Endothelial cell of umbilical vein (primary cell): ENCODE data around the gene GNAS. TPM values are rescaled to one million over a fixed set of nuclear protein-coding genes. Genes with fewer than 3 reads are reported as not detected.

Experiments used
- BruUV-seq: library from RNA; stranded (reverse); fragments of 400-500 nt; replicated peaks from 2 replicates; lab custom pipeline; 2021; lab: Mats Ljungman, UMichigan
- CTCF ChIA-PET: fragments of 300-600, 350-600 bp; sonication (Branson Sonifier 250); formaldehyde crosslinking; loops from one replicate; lab custom pipeline; 2021; ENCODE audit warnings: antibody characterized with exemption, inconsistent platforms; lab: Charles Lee
- POLR2A ChIA-PET: fragments of 300-600, 350-600 bp; sonication (Branson Sonifier 250); formaldehyde crosslinking; loops from one replicate; lab custom pipeline; 2021; ENCODE audit warnings: antibody characterized with exemption, inconsistent platforms; lab: Charles Lee
- DNase-seq: peaks from one replicate; pipeline ENCODE4 v3.0.0-alpha.2; 2011; ENCODE audit warnings: low read depth, low spot score
- FAIRE-seq: peaks from 2 replicates; lab custom pipeline; 2011; peaks lifted over from hg19 to GRCh38; lab: Jason Lieb, UNC
- H2AFZ ChIP-seq: 2 replicates; pipeline ENCODE4 v1.6.0; 2012; ENCODE audit warnings: low read depth, low read length, control low read depth, inconsistent platforms
- H3K27ac ChIP-seq: 2 replicates; pipeline ENCODE4 v1.5.1; 2011; ENCODE audit warnings: low read depth, mild to moderate bottlenecking, control low read depth, low read length, moderate library complexity; ENCODE audit not compliant: insufficient read depth
- H3K27me3 ChIP-seq, 2 experiments: 2 replicates each; pipeline versions ENCODE4 v1.6.0 to v1.6.1; 2011; ENCODE audit warnings: low read length in 2 of 2, mixed read lengths in 1 of 2; ENCODE audit not compliant: control insufficient read depth in 2 of 2, insufficient read depth in 2 of 2
- H3K36me3 ChIP-seq, 2 experiments: 2 replicates in 1 of 2; 3 replicates in 1 of 2; pipeline ENCODE4 v1.5.1; 2011; ENCODE audit warnings: low read length in 2 of 2, mild to moderate bottlenecking in 1 of 2, moderate library complexity in 1 of 2; ENCODE audit not compliant: control insufficient read depth in 2 of 2, insufficient read depth in 2 of 2; ENCODE audit errors: extremely low read depth in 1 of 2
- H3K4me1 ChIP-seq: 3 replicates; pipeline ENCODE4 v1.5.1; 2011; ENCODE audit warnings: mild to moderate bottlenecking, low read length; ENCODE audit not compliant: control insufficient read depth, insufficient read depth; ENCODE audit errors: extremely low read depth
- H3K4me2 ChIP-seq: 2 replicates; pipeline ENCODE4 v1.6.1; 2011; ENCODE audit warnings: low read length, control low read depth, mixed read lengths; ENCODE audit not compliant: insufficient read depth
- H3K4me3 ChIP-seq, 3 experiments: fragments of 200-600 bp in 1 of 3; sonication (generic), shearing (Covaris generic) in 1 of 3; replicated peaks in 1 of 3; 2 replicates each; pipeline ENCODE4 v1.5.1; 2011 to 2016; ENCODE audit warnings: control low read depth in 3 of 3, low read length in 3 of 3, mild to moderate bottlenecking in 2 of 3, inconsistent platforms in 1 of 3, low read depth in 1 of 3, moderate library complexity in 1 of 3; ENCODE audit not compliant: insufficient read depth in 1 of 3
- H3K79me2 ChIP-seq: 2 replicates; pipeline ENCODE4 v1.6.0; 2012; ENCODE audit warnings: low read length, inconsistent platforms; ENCODE audit not compliant: control insufficient read depth, insufficient read depth
- H3K9ac ChIP-seq: replicated peaks from 2 replicates; pipeline ENCODE3; 2011; ENCODE audit warnings: low read length, control low read depth; ENCODE audit not compliant: insufficient read depth; ENCODE audit errors: extremely low read depth
- H3K9me1 ChIP-seq: replicated peaks from 3 replicates; pipeline ENCODE4 v1.6.0; 2011; ENCODE audit warnings: mild to moderate bottlenecking, low read length; ENCODE audit not compliant: control insufficient read depth, insufficient read depth; ENCODE audit errors: extremely low read depth
- H3K9me3 ChIP-seq: replicated peaks from 2 replicates; pipeline ENCODE4 v1.5.1; 2012; ENCODE audit warnings: low read length, inconsistent platforms; ENCODE audit not compliant: control insufficient read depth, insufficient read depth
- H4K20me1 ChIP-seq: replicated peaks from 2 replicates; pipeline ENCODE3; 2011; ENCODE audit warnings: mild to moderate bottlenecking, low read length; ENCODE audit not compliant: control insufficient read depth, insufficient read depth; ENCODE audit errors: extremely low read depth
- CTCF ChIP-seq, 2 donors: IDR thresholded peaks; 1 replicate in 1 of 2; 2 replicates in 1 of 2; pipeline ENCODE4 v1.5.1; 2011; ENCODE audit warnings: low read length in 2 of 2, mild to moderate bottlenecking in 2 of 2, moderate library complexity in 2 of 2, control low read depth in 1 of 2, inconsistent platforms in 1 of 2, low read depth in 1 of 2; ENCODE audit not compliant: insufficient read depth in 1 of 2; ENCODE audit errors: extremely low read depth in 1 of 2
- EZH2 ChIP-seq: IDR thresholded peaks from 2 replicates; pipeline ENCODE4 v1.6.1; 2012; ENCODE audit warnings: borderline replicate concordance, low read depth, mild to moderate bottlenecking, moderate library complexity, low read length, inconsistent platforms; ENCODE audit not compliant: severe bottlenecking
- FOS ChIP-seq: IDR thresholded peaks from 2 replicates; pipeline ENCODE4 v1.6.1; 2011; ENCODE audit warnings: mild to moderate bottlenecking, low read length, moderate library complexity, borderline replicate concordance; ENCODE audit not compliant: insufficient read depth
- GATA2 ChIP-seq: IDR thresholded peaks from 2 replicates; pipeline ENCODE4 v1.7.0; 2011; ENCODE audit warnings: low read depth, mild to moderate bottlenecking, moderate library complexity, mixed read lengths, low read length; ENCODE audit not compliant: insufficient read length, insufficient read depth
- JUN ChIP-seq: IDR thresholded peaks from 2 replicates; pipeline ENCODE4 v1.6.1; 2011; ENCODE audit warnings: borderline replicate concordance, low read depth; ENCODE audit not compliant: insufficient read length, insufficient read depth
- MAX ChIP-seq: IDR thresholded peaks from 2 replicates; pipeline ENCODE4 v1.6.1; 2011; ENCODE audit not compliant: insufficient read depth, insufficient read length
- MYC ChIP-seq: IDR thresholded peaks from one replicate; pipeline ENCODE4 v1.6.1; 2011; ENCODE audit warnings: mild to moderate bottlenecking, low read depth, low read length
- POLR2A ChIP-seq: IDR thresholded peaks from 2 replicates; pipeline ENCODE4 v1.6.1; 2012; ENCODE audit warnings: low read depth, mild to moderate bottlenecking, control low read depth, low read length
- POLR2AphosphoS5 ChIP-seq: IDR thresholded peaks from 2 replicates; pipeline ENCODE4 v1.6.1; 2012; ENCODE audit warnings: low read depth, mild to moderate bottlenecking, control low read depth, low read length, moderate library complexity; ENCODE audit not compliant: insufficient read depth
- dilution Hi-C: fragments of 300-500 bp; cut with MboI; formaldehyde crosslinking; loops from one replicate; pipeline ENCODE4 v1.15.0; 2019; ENCODE audit warnings: low sequenced_read_pairs; ENCODE audit not compliant: extremely low pct_ligation_motif_present
- intact Hi-C: fragments of 100-400 bp; cut with micrococcal nuclease; formaldehyde crosslinking; loops from one replicate; pipeline ENCODE4 v1.10.0; 2022
- polyA plus RNA-seq, 4 experiments: library from polyadenylated mRNA; depleted of rRNA in 3 of 4; stranded (reverse) in 3 of 4; unstranded in 1 of 4; fragments of >200 nt; gene quantifications; 2 replicates each; pipeline versions ENCODE4 v1.2.1 to v1.2.3, GENCODE V29; 2011 to 2012; ENCODE audit warnings: missing spikeins in 1 of 4
- total RNA-seq: library from RNA; stranded (reverse); gene quantifications from 2 replicates; pipeline ENCODE4 v1.2.3, GENCODE V29; 2021

GNAS gene
- total and polyA plus RNA-seq, 2 donors (not counting 3 experiments of a cell fraction or from before 2014, with no cell fraction given): 1,141 to 1,882 TPM

GRCh38 chr20:58832457-58832856, 20.1 kb upstream of the GNAS start:
- no TSS peak for BruUV-seq

More at GRCh38 chr20:58832457-58832856, 20.1 kb upstream of the GNAS start:
- H3K9ac ChIP-seq: no peak overlapping the region
- no peak for TF ChIP-seq MAX
- no peak for TF ChIP-seq JUN
- TF ChIP-seq MYC: no peak
- TF ChIP-seq GATA2: no peak
- no peak for TF ChIP-seq CTCF (IDR thresholded peaks at IDR 0.05; ENCODE audit: extremely low read depth in 1 of 2, insufficient read depth in 1 of 2, low read depth in 1 of 2, low read length in 2 of 2)
- TF ChIP-seq EZH2: no peak
- TF ChIP-seq POLR2A: no peak
- no peak for TF ChIP-seq FOS
- no peak for TF ChIP-seq POLR2AphosphoS5
- H3K27me3 ChIP-seq: peaks cover 0 to 6% of the 10 kb centered on the region in 2 experiments
- no peaks in the 10 kb centered on the region for H3K9me3 ChIP-seq
- CTCF ChIA-PET: no interaction called here
- POLR2A ChIA-PET: no interaction called here
- dilution Hi-C loops (loop anchor here (25.0 kb wide), 2 partner anchors 220 to 595 kb away; partner anchors contain the start of gene ANKRD60), intact Hi-C loops (no loop called here)
- no peak overlapping the region for H3K4me2 ChIP-seq
- no peak for FAIRE-seq
- no peak overlapping the region for H3K27ac ChIP-seq
- H4K20me1 ChIP-seq: no peaks in the 10 kb centered on the region
- no peak for DNase-seq
- H3K36me3 ChIP-seq: no peaks in the 10 kb centered on the region
- H2AFZ ChIP-seq: no peak overlapping the region
- no peak overlapping the region for H3K4me3 ChIP-seq
- no peaks in the 10 kb centered on the region for H3K79me2 ChIP-seq
- no peaks in the 10 kb centered on the region for H3K4me1 ChIP-seq
- H3K9me1 ChIP-seq: no peaks in the 10 kb centered on the region
